NCI-H69 (cell line): ENCODE measurements around the gene PDZRN3.

ENCODE experiments used
- DNase-seq: peaks from one replicate; lab custom pipeline; 2025; lab: John Stamatoyannopoulos, UW

The PDZRN3 gene

DNA sequence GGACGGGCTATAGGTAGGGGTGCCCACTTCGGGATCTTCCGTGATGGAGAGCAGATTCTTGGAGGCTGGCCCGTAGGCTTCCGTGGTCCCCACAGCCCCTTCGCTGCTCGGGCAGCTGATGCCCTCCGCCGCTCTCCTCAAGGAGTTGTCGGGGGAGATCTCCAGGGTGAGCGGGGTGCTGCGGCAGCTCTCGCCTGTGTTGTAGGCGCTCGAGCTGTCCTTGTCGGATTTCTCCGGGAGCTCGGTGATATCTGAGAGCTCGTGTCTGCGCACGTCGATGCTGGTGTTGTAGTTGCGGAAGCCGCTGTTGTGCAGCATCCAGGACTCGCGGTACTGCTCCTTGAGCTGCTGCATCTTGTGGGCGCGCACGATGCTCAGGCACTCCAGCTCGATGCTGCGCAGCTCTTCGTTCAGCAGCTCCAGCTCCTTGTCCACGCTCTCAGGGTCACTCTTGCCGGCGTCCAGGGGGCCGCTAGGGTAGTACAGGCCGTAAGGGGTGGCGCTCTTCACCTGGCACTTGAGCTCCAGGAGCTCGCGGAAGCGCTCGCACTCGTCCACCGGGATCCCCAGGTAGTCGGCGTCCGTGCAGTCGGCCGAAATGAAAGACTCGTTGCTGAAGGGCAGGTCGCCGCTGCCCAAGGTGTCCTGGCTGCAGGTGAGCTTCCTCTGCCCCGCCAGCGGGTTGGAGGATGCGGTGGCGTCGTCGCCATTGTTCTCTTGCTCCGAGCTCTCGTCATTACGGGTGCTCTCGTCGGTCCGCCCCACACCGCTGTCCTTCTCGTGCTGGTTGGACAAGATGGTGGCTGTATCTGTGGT lies 240.4 kb downstream of the PDZRN3 start:
- no peak for DNase-seq

DNA sequence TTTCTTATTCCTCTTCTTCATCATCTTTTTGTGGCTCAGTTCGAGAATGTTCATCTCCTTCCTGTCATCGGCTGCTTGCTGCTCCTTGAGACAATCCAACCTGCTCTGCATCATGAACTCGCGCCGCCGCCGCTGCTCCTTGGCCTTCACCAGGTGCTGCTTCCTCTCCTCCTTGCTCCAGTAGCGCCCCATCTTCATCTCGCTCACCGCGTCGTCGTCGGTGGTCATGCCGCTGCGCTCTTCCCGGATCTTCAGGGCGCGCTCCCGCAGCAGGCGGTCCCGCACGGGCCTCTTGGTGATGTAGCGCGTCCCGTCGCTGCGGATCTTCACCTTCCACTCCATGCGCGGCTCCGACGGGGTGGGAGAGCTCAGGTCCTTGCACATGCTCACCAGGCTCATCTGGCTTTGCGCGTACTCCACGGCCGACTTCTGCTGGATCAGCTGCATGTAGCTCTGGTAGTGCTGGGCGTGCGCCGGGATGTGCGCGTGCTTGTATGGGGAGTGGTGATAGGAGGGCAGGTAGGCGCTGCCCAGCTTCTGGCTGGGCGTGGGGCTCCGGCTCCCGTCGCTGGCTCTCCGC lies 241.2 kb downstream of the PDZRN3 start:
- no peak for DNase-seq

DNA sequence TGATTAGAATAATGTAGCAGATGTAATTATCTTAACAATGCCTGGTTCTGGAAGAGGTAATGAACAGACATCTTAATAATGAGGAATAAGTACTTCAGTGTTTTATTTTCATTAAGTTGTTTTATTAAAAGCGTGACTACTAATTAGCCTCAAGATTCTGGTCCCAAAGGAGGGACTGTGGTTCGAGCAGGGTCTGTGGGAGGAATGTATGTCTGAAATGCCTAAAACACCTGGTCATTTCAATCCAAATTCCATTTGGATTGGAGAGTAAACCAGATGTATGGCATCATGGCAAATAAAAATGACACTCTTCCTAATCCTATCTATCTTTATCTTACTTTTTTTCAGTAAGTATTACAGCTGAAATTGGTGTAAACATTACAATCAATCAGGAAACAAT lies 243.2 kb downstream of the PDZRN3 start:
- DNase-seq, result no peak

DNA sequence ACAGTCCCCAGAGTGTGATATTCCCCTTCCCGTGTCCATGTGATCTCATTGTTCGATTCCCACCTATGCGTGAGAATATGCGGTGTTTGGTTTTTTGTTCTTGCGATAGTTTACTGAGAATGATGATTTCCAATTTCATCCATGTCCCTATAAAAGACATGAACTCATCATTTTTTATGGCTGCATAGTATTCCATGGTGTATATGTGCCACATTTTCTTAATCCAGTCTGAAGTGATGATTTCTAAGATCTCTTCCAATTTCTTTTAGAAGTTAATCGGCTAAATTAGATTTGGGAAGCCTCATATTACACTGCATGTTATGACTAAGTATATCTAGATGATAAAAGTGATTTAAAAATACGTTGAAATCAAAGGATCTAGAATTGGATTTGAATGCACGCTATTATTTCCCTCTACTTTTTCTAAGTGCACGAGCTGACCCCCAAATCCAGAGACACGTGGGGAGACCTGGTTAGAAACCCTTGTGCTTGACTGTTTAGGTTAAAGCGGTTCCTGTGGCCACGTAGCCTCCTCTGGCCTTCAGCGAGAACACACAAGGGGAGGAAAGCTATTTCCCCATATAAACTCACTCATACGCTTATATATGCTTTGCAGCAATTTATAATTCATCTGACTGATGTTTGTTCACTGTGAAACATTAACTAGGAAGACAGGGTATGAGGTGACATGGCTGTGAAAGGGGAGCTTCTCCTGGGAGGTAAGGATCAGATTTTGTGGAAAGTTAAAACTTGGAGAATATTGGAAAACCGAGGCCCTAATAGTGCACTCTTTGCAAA lies 243.8 kb downstream of the PDZRN3 start:
- DNase-seq, result no peak

DNA sequence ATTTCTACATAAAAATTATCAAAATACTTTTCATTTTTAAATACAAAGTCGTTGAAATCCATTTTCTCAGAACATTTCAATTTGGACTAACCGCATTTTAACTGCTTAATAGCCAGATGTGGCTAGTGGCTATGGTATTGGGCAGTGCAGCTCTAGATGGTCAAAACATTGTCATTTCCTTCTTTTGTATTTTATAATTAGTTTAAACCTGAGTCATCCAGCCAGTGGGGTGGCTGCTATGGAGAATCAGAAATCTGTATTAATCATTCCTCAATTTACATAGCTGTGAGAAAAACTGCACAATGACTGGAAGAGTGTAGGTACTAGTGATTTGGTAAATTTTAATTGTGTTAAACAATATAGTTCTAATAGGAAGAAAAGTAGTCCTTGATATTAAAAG lies 245.3 kb downstream of the PDZRN3 start:
- no peak for DNase-seq

DNA sequence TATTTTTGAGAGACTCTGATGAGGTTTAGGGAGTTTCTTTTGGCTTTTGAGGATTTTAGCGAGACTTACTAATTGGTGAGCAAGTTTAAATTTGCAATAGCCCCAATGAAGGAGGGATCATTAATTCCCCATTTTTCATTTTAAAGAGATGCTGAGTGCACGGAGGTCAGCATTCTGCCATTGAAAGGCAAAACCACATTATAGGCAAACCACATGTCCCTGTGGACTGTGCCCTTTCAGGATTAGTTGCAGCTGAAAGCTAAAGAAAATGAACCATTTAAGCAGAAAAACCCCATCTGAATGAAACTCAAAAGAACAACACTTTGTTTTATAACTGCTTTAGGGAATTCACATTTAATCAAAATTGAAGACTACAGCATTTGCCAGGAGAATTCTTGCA lies 246.5 kb downstream of the PDZRN3 start:
- DNase-seq, result no peak

DNA sequence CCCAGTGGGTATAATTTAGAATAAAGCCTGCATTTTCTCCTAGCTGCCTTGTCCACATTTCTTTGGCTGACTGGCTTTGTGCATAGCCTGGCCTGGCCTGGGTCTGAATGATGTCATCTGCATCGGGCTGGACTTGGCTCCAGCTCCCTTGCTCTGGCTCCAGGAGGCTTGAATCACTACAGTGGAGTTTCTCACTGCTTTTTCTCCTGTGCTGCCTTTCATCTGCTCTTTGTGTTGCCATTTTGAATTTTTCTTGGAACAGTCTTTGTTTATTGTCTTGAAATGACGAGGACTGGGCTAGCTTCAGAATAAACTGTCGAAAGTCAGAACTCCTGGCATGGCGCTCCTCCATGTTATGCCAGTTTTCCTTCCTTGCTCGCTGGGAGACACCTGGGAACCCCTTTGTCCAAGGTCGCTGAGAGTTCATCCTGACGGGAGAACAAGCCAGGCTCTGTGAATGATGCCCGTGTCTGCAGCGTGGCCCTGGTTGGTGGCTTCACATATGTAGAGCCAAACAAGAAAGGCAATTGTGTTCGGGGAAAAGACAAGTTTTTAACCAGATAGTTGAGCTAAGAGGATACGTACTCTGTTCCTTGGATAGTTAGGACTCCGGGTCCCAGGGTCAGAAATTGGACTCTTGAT lies 258.9 kb downstream of the PDZRN3 start:
- DNase-seq, result no peak

DNA sequence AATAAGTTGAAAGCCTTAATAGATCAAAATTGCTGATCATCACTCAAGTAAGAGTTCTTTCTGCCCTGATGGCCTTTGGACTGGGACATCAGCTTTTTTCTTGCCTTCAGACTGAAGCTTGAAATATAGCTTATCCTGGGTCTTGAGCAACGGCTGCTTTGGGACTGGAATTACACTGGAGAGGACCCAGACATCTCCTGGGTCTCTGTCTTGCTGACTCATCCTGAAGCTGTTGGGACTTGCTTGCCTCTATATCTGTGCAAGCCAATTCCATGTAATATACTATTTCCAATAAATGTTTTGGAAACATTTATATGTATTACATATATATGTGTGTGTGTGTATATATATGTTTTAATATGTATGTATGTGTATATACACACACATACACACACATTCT lies 260.2 kb downstream of the PDZRN3 start:
- DNase-seq, result no peak

DNA sequence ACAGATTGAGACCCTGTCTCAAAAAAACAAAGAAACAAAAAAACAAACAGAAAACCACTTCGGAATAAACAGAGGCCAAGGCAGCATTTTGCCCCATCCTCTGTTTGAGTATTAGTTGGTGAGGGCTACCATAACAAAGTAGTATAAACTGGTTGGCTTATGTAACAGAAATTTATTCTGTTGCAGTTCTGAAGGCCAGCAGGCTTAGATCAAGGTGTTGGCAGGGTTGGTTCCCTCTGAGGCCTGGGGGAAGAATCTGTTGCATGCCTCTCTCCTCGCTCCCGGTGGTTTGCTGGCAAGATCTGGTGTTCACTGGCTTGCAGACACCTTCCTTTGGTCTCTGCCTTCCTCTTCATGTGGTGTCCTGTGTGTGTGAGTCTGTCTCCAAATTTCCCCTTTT lies 261.6 kb downstream of the PDZRN3 start:
- no peak for DNase-seq

DNA sequence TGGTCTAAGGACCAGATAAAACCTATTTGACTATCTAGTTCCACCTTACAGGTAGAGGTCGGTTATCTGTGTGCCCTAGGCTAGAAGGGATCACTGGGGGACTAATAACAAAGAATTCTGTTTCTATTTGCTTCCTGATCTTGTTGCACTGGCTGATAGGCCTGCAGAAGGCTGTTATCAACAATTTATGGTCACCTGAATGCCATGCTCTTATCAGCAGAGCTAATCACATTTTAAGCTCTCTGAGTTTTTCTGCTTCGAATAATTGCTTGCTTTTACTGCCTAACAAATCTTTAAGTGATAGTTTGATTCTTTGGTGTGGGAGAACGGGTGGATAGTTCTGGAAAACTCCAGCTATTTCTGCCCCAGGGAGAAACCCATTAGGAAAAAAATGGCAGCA lies 263.1 kb downstream of the PDZRN3 start:
- DNase-seq, result no peak

DNA sequence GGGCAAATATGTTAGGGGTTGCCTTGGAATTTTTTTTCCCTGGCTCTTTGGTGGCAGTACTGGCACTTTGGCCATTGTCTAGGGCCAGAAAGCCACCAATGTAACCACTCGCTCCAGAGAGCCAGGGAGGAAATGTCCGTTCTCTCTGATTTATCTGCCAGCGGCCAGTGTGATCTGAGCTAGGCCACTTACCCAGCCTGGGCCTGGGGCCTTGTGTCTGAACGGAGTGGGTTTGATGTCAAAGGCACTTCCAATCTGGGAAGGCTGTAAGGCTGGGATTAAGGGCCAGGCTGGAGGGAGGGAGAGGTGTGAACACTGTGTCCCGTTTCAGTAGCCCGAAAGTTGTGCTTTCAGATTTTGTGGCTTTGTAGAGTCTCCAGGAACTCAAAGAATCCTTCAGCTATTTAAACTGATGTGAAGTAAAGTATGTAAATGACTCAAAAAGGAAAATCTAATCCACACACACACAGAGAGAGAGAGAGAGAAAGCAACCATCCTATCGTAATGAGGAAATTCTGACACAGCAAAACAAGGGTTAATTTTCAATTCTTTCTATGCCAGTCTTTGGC lies 271.0 kb downstream of the PDZRN3 start:
- no peak for DNase-seq

DNA sequence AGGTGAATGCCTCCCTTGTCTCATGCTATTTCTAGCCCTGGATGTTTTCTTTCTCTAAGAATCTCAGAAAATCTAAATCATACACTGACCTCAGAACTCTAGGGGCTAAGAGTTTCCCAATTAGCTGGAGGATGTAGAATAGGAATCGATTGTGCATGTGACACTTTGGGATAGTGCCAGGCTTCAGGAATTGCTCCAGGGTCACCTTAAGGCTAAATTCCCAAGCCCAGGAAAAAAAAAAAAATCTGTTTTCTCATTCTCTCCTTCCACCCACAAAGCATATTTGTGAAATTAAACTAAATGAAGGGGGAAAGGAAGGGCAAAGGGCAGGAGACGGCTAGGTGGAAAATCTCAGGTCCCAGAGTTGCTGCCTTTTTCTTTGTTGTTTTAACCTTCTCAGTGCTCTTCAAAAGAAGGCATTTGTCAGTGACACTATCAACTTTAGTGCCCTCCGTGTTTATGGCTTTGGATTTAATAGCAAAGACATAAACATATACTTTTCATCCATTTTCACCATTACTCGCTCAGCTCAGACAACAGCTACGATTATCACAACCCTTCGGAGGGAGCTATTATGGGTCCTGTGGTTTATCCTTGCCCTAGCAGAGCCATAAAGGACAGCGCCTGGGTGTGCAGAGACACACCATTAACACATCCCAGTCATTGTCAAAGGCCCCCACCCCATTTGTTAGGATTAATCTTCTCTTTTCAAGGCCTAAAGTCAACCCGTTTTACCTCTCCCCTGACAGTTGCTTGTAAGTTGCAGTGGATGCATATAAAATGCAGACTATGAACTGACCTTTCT lies 271.7 kb downstream of the PDZRN3 start:
- no peak for DNase-seq

DNA sequence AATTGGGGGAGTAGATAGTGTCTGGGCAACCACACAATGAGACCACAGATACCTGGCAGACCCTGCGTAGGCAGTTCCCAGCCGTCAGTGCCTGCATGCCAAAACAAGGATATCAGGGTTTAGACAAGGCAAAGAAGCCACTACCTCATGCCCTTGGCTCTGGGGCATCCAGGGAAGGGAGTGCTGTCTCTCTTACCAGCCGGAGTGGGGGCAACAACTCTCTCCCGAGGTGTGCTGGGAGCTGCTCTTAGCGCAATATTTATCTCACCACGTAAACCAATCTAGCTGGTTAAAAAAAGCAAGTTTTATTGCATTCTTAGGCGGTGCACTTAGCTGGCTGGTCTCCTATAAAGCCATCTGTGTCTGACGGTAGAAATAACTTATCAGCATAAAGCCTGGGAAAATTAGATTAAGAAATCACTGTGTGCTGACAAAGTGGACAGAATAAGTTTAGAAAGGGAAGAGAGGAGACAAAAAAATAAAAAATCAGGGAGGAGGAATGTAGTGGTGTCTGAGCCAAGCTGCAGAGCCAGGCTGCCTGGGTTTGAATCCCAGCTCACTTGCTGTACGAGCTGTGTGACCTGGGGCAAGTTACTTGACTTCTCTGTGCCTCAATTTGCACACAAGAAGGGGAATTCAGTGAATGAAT lies 273.2 kb downstream of the PDZRN3 start:
- DNase-seq, result no peak

DNA sequence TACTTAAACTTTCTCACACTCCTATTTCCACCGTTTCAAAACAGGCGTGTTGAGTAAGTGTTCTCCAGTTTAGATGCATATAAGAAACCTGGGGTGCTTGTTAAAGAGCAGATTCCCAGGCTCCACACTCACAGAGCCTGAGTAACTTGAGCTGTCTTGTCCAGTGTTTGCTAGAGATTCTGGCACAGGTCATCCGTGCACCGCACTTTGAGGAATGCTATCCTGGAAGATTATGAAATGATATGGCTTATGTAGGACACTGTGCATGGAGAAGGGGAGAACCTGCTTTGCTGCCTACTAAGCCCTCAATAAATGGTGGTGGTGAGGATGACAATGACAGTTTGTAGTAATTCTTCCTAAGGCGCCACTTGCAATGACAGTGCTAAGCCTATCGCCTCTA lies 273.7 kb downstream of the PDZRN3 start:
- DNase-seq, result no peak

DNA sequence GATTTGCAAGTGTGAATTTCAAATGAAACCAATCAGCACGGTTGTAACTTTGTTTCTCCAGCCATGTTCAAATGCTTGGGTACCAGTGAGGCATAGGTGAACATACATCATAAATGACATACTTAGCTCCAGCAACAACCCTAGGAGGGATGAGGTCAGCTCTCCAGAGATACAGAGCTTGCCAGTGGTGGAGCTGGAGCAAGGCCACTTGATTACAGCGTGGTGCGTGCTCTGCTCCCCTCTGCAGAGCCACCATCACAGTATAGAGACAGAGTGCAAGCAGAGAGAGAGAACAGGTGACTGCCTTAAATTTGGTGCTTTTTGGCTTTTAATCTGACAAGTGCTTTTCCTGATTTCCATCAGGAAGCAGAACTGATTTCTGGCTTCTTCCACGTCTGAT lies 275.1 kb downstream of the PDZRN3 start:
- DNase-seq, result no peak

DNA sequence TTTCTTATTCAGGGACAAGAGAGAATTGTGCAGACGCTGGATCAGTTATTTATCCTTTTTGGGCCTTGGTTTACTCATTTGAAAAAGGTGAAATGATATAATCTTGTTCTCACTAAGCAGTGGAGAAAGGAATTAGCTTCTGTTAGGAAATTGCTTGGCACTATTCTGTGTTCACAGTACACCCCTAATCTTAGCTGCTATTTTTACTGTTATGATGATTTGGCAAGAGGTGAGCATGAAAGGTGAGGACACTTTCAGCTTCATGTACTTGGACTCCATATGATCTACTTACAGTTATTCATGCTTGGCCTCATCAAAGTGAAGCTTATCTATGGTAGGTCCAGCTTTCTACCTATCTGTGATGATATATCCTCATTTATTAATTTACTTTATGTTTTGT lies 282.7 kb downstream of the PDZRN3 start:
- no peak for DNase-seq

DNA sequence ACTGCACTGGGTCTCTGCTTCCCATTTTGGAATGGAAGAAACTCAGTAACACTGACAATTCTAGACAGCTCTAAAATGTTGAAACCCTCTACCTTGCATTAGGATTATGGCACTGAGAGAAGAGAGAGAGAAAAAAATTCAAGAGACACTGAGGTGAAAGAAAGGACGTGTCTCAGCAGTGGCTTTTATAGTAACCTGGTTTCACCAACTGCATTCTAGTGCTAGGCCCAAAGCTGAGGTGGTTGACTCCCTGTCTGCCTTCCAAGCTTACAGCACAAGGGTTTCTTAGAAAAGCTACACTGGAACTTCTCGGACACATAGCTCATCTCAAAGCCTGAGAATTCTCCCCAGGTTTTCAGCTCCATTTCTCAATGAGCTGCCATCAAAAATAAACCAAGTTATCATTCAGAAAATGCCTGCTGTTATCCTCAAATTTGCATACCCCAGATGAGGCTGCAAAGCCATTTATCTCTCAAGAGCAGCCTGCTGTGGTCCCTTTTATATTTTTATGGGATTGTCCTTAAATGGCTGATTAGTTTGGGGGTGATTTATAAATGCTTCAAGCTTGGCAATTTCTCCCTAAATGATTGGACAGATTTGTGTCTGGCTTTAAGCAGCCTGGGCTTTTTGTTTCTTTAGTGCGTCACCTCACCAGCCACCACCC lies 283.3 kb downstream of the PDZRN3 start:
- DNase-seq, result no peak

DNA sequence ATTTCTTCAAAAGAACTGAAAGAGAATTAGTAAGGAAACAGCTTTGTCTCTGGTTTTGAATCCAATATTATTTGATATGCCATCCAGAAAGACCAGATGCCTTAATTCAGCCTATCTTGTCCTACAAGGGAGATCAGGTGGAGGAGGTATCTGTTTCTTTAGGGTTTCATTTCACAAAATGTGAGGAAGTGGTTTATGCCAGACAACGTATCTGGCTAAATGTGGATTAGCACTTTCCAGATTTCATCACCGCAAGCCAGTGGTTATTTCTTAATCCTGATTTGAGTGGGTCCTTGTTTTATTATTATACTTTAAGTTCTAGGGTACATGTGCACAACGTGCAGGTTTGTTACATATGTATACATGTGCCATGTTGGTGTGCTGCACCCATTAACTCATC lies 292.2 kb downstream of the PDZRN3 start:
- no peak for DNase-seq
